GM23338 (cell line): Measurements from ENCODE around the gene DYNC2H1. TPM values are rescaled to one million over a fixed set of nuclear protein-coding genes. Genes with fewer than 3 reads are reported as not detected.
A peak's percentile ranks its signal among the peaks of the same experiment; 100 is the strongest.

ENCODE experiments used
- ATAC-seq: fragments of 200-7000 bp; cut with Tn5 transposase; 3 replicates; pipeline ENCODE4 v1.9.1; 2020
- DNase-seq: peaks from one replicate; pipeline ENCODE4 v3.0.0-alpha.2; 2015; ENCODE audit warnings: low spot score
- H2AFZ ChIP-seq: fragments of 200-600 bp; sonication (generic); 2 replicates; pipeline ENCODE4 v1.8.0; 2016; ENCODE audit warnings: antibody characterized with exemption, mild to moderate bottlenecking, moderate library complexity
- H3F3A ChIP-seq: fragments of 200-600 bp; sonication (generic); replicated peaks from 2 replicates; pipeline ENCODE4 v1.8.0; 2017; ENCODE audit warnings: antibody characterized with exemption, mixed run types, low read depth
- H3K27ac ChIP-seq: fragments of 200-600 bp; sonication (generic); 2 replicates; pipeline ENCODE4 v1.6.1; 2016; ENCODE audit warnings: low read depth
- H3K27me3 ChIP-seq: fragments of 200-600 bp; sonication (generic); 2 replicates; pipeline ENCODE4 v1.8.0; 2016; ENCODE audit warnings: mild to moderate bottlenecking, mixed run types, moderate library complexity; ENCODE audit not compliant: insufficient read depth
- H3K36me3 ChIP-seq: fragments of 200-600 bp; sonication (generic); 2 replicates; pipeline ENCODE4 v1.8.0; 2016; ENCODE audit warnings: mild to moderate bottlenecking; ENCODE audit not compliant: insufficient read depth
- H3K4me1 ChIP-seq: fragments of 200-600 bp; sonication (generic); 2 replicates; pipeline ENCODE4 v1.8.0; 2016; ENCODE audit warnings: mild to moderate bottlenecking, moderate library complexity; ENCODE audit not compliant: insufficient read depth
- H3K4me2 ChIP-seq: fragments of 200-600 bp; sonication (generic); 2 replicates; pipeline ENCODE4 v1.7.1; 2017; ENCODE audit warnings: mixed run types
- H3K4me3 ChIP-seq: fragments of 200-600 bp; sonication (generic); 2 replicates; pipeline ENCODE4 v1.6.1; 2016; ENCODE audit warnings: mixed run types
- H3K79me2 ChIP-seq: fragments of 200-600 bp; sonication (generic); replicated peaks from 2 replicates; pipeline ENCODE4 v1.8.0; 2017; ENCODE audit warnings: mild to moderate bottlenecking; ENCODE audit not compliant: insufficient read depth
- H3K9me2 ChIP-seq: fragments of 200-600 bp; sonication (generic); 2 replicates; pipeline ENCODE4 v1.8.0; 2017; ENCODE audit not compliant: insufficient read depth
- H4K20me1 ChIP-seq: fragments of 200-600 bp; sonication (generic); replicated peaks from 2 replicates; pipeline ENCODE4 v1.8.0; 2017; ENCODE audit warnings: mild to moderate bottlenecking; ENCODE audit not compliant: insufficient read depth
- H3K27ac Mint-ChIP-seq: 2 replicates; pipeline ENCODE4 v1.8.0; 2020; ENCODE audit warnings: inconsistent platforms, mild to moderate bottlenecking, moderate library complexity, mixed read lengths
- H3K27me3 Mint-ChIP-seq: 3 replicates; pipeline ENCODE4 v1.8.0; 2022; ENCODE audit warnings: low read depth, mild to moderate bottlenecking, moderate library complexity, mixed read lengths, inconsistent platforms; ENCODE audit not compliant: insufficient read depth, poor library complexity
- H3K36me3 Mint-ChIP-seq: 3 replicates; pipeline ENCODE4 v1.8.0; 2021; ENCODE audit warnings: low read depth, mild to moderate bottlenecking, inconsistent platforms, moderate library complexity, mixed read lengths
- H3K4me1 Mint-ChIP-seq: 3 replicates; pipeline ENCODE4 v1.8.0; 2020; ENCODE audit warnings: mild to moderate bottlenecking, inconsistent platforms, mixed read lengths
- H3K4me3 Mint-ChIP-seq: 3 replicates; pipeline ENCODE4 v1.8.0; 2021; ENCODE audit warnings: moderate library complexity, mild to moderate bottlenecking, inconsistent platforms, mixed read lengths
- H3K9me3 Mint-ChIP-seq: 3 replicates; pipeline ENCODE4 v1.8.0; 2020; ENCODE audit warnings: moderate library complexity, mild to moderate bottlenecking, inconsistent platforms, mixed read lengths
- CREB1 ChIP-seq: fragments of 250-450 bp; sonication (Bioruptor Pico); IDR thresholded peaks from 2 replicates; pipeline ENCODE4 v1.5.0; 2020; ENCODE audit warnings: low read depth, mild to moderate bottlenecking, moderate library complexity
- EZH2phosphoT487 ChIP-seq: fragments of 200-600 bp; sonication (generic); IDR thresholded peaks from one replicate; pipeline ENCODE4 v1.8.1; 2018; ENCODE audit warnings: antibody characterized with exemption; ENCODE audit not compliant: unreplicated experiment
- POLR2AphosphoS5 ChIP-seq: IDR thresholded peaks from 2 replicates; pipeline ENCODE4 v1.6.1; 2016; ENCODE audit warnings: antibody characterized with exemption, low read depth
- REST ChIP-seq: IDR thresholded peaks from one replicate; pipeline ENCODE4 v1.6.1; 2018; ENCODE audit warnings: antibody characterized with exemption; ENCODE audit not compliant: unreplicated experiment
- ZNF331 ChIP-seq: fragments of 250-450 bp; sonication (Bioruptor Pico); IDR thresholded peaks from 2 replicates; pipeline ENCODE4 v1.5.0; 2020; ENCODE audit warnings: low read depth, mild to moderate bottlenecking, moderate library complexity
- polyA plus RNA-seq: library from polyadenylated mRNA; unstranded; fragments of >200 nt; fragmentation: Nextera tagmentation; extraction: Ambion mirVana; gene quantifications from 2 replicates; pipeline ENCODE4 v1.2.1, GENCODE V29; 2016
- total RNA-seq: library from RNA; depleted of rRNA; stranded (reverse); fragments of >200 nt; shearing (Covaris generic); gene quantifications from 2 replicates; pipeline ENCODE4 v1.2.3, GENCODE V29; 2014
- TF ChIP-seq, protein P1 (sequence below): fragments of 250-450 bp; sonication (Bioruptor Pico); IDR thresholded peaks from 2 replicates; pipeline ENCODE4 v1.5.0; 2020; ENCODE audit warnings: mild to moderate bottlenecking, moderate library complexity

Gene DYNC2H1
- total and polyA plus RNA-seq, 2 experiments from 2014 or later, result 19.3 to 22.5 TPM

DNA sequence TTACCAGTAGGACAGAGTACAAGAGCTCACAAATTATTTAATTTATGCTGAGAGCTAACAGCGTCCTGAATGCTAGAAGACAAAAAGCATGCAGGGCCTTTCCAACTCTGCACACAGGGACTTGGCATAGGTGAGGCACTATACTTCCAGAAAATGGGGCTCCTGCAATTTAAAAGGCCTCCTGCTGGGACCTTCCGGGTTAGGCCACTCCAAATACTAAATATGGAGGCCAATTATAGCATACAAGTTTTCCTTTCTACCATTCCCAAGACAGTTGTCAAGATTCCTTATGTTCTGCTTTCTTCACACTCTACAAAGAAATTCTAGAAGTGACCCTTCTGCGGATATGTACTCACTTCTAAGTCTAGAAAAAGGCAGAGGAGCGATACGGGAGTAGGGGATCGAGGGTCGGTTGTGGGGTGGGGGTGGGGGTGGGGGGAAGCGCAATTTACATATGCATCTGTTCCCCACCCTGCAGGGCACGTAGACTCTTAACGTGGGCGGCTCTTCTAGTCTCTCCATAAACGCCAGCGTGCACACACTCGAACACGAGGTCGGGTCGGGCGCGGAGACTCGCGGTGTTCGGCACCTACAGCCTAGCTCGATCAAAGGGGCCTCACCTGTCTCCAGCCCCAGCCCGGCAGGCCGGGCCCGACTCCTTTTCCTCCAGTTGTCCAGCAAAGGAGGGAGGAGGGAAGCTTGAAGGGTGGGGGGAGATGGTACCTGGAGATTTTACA lies 18.0 kb upstream of the DYNC2H1 start:
- peaks cover 20% of the 10 kb centered on the region for H4K20me1 ChIP-seq
- 0 out of 2 replicates have a peak, but pooled peaks cover 2% of the 10 kb centered on the region for H3F3A ChIP-seq
- DNase-seq, result peak; percentile 61
- Mint-ChIP-seq H3K9me3 (no peaks in the 10 kb centered on the region), H3K4me1 (peaks cover 14% of the 10 kb centered on the region; the same call in 2 of the 3 replicates), H3K27me3 (peaks cover 2% of the 10 kb centered on the region), H3K36me3 (peaks cover 33% of the 10 kb centered on the region; the same call in 2 of the 3 replicates), H3K27ac (peak overlapping the region; percentile 98), H3K4me3 (peak overlapping the region; percentile 88)
- peak; percentile 76 for ATAC-seq
- H3K4me3 ChIP-seq, result peak overlapping the region; percentile 89
- no peak for TF ChIP-seq EZH2phosphoT487
- no peaks in the 10 kb centered on the region for H3K9me2 ChIP-seq
- H3K4me1 ChIP-seq, result peaks cover 26% of the 10 kb centered on the region; the same call in 1 of the 2 replicates
- H3K4me2 ChIP-seq, result peak overlapping the region; percentile 97
- no peaks in the 10 kb centered on the region for H3K27me3 ChIP-seq
- no peaks in the 10 kb centered on the region; the same call in 1 of the 2 replicates for H3K36me3 ChIP-seq
- H3K79me2 ChIP-seq, result peaks cover 56% of the 10 kb centered on the region
- peak overlapping the region; percentile 94 for H2AFZ ChIP-seq
- peak overlapping the region; percentile 95 for H3K27ac ChIP-seq

- H3K36me3 Mint-ChIP-seq, result peaks cover 27% of the 10 kb centered on the region; the same call in 2 of the 3 replicates
- ATAC-seq, result peak; percentile 94
- TF ChIP-seq, protein P1, sequence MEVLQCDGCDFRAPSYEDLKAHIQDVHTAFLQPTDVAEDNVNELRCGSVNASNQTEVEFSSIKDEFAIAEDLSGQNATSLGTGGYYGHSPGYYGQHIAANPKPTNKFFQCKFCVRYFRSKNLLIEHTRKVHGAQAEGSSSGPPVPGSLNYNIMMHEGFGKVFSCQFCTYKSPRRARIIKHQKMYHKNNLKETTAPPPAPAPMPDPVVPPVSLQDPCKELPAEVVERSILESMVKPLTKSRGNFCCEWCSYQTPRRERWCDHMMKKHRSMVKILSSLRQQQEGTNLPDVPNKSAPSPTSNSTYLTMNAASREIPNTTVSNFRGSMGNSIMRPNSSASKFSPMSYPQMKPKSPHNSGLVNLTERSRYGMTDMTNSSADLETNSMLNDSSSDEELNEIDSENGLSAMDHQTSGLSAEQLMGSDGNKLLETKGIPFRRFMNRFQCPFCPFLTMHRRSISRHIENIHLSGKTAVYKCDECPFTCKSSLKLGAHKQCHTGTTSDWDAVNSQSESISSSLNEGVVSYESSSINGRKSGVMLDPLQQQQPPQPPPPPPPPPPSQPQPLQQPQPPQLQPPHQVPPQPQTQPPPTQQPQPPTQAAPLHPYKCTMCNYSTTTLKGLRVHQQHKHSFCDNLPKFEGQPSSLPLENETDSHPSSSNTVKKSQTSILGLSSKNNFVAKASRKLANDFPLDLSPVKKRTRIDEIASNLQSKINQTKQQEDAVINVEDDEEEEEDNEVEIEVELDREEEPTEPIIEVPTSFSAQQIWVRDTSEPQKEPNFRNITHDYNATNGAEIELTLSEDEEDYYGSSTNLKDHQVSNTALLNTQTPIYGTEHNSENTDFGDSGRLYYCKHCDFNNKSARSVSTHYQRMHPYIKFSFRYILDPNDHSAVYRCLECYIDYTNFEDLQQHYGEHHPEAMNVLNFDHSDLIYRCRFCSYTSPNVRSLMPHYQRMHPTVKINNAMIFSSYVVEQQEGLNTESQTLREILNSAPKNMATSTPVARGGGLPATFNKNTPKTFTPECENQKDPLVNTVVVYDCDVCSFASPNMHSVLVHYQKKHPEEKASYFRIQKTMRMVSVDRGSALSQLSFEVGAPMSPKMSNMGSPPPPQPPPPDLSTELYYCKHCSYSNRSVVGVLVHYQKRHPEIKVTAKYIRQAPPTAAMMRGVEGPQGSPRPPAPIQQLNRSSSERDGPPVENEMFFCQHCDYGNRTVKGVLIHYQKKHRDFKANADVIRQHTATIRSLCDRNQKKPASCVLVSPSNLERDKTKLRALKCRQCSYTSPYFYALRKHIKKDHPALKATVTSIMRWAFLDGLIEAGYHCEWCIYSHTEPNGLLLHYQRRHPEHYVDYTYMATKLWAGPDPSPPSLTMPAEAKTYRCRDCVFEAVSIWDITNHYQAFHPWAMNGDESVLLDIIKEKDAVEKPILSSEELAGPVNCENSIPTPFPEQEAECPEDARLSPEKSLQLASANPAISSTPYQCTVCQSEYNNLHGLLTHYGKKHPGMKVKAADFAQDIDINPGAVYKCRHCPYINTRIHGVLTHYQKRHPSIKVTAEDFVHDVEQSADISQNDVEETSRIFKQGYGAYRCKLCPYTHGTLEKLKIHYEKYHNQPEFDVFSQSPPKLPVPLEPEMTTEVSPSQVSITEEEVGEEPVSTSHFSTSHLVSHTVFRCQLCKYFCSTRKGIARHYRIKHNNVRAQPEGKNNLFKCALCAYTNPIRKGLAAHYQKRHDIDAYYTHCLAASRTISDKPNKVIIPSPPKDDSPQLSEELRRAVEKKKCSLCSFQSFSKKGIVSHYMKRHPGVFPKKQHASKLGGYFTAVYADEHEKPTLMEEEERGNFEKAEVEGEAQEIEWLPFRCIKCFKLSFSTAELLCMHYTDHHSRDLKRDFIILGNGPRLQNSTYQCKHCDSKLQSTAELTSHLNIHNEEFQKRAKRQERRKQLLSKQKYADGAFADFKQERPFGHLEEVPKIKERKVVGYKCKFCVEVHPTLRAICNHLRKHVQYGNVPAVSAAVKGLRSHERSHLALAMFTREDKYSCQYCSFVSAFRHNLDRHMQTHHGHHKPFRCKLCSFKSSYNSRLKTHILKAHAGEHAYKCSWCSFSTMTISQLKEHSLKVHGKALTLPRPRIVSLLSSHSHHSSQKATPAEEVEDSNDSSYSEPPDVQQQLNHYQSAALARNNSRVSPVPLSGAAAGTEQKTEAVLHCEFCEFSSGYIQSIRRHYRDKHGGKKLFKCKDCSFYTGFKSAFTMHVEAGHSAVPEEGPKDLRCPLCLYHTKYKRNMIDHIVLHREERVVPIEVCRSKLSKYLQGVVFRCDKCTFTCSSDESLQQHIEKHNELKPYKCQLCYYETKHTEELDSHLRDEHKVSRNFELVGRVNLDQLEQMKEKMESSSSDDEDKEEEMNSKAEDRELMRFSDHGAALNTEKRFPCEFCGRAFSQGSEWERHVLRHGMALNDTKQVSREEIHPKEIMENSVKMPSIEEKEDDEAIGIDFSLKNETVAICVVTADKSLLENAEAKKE (CRISPR knock-in tag), result no peak
- TF ChIP-seq ZNF331 (CRISPR knock-in tag), result no peak
- TF ChIP-seq POLR2AphosphoS5, result peak; percentile 87
- no peak for TF ChIP-seq REST
- TF ChIP-seq CREB1 (CRISPR knock-in tag), result peak; percentile 93
- H3K9me3 Mint-ChIP-seq, result no peaks in the 10 kb centered on the region
- Histone ChIP-seq H3K79me2 (peaks cover 49% of the 10 kb centered on the region), H3F3A (0 out of 2 replicates have a peak, but pooled peaks cover 2% of the 10 kb centered on the region), H2AFZ (peak within 1 kb of the TSS; percentile 94), H4K20me1 (peaks cover 20% of the 10 kb centered on the region), H3K36me3 (no peaks in the 10 kb centered on the region; the same call in 1 of the 2 replicates), H3K27ac (peak within 1 kb of the TSS; percentile 95), H3K27me3 (no peaks in the 10 kb centered on the region), H3K4me1 (peaks cover 26% of the 10 kb centered on the region; the same call in 1 of the 2 replicates), H3K4me3 (peak within 1 kb of the TSS; percentile 89), H3K4me2 (peak within 1 kb of the TSS; percentile 97), H3K9me2 (no peaks in the 10 kb centered on the region)
- H3K4me3 Mint-ChIP-seq, result peak within 1 kb of the TSS; percentile 88
- DNase-seq, result peak; percentile 97
- H3K27me3 Mint-ChIP-seq, result peaks cover 2% of the 10 kb centered on the region
- peak within 1 kb of the TSS; percentile 98 for H3K27ac Mint-ChIP-seq
- H3K4me1 Mint-ChIP-seq, result peaks cover 14% of the 10 kb centered on the region; the same call in 2 of the 3 replicates
Observed at GRCh38 chr11:103091801-103092524, 17.3 kb upstream of the DYNC2H1 start, which contains the start of gene DCUN1D5. Gene DCUN1D5, minus strand, starts transcription at chr11:103092160. Its CDS starts 288 bp downstream, at chr11:103091872.
